ENCODE measurements around the gene FRMD4A.
"Not testable (repeated sequence)": the region's sequence is repeated elsewhere in the genome, so short reads cannot be mapped to it uniquely, and the experiment has no call there.

Gene FRMD4A

GRCh38 chr10:13930120-13930519 lies 400.6 kb downstream of the FRMD4A start:
- DNase-seq: peak; percentile 21

GRCh38 chr10:13928451-13928850 lies 402.3 kb downstream of the FRMD4A start:
- no peak for DNase-seq

GRCh38 chr10:13925971-13926780 lies 404.5 kb downstream of the FRMD4A start:
- DNase-seq: no peak

GRCh38 chr10:13924040-13924725 lies 406.5 kb downstream of the FRMD4A start:
- DNase-seq: no peak

GRCh38 chr10:13922586-13922985 lies 408.1 kb downstream of the FRMD4A start:
- DNase-seq: no peak

GRCh38 chr10:13921941-13922340 lies 408.8 kb downstream of the FRMD4A start:
- no peak for DNase-seq

- not testable (repeated sequence) for DNase-seq
Observed at GRCh38 chr10:13921131-13921530, 409.6 kb downstream of the FRMD4A start.

- DNase-seq: no peak
Observed at GRCh38 chr10:13920465-13920864, 410.3 kb downstream of the FRMD4A start.

- DNase-seq: no peak
Observed at GRCh38 chr10:13920031-13920430, 410.7 kb downstream of the FRMD4A start.

- DNase-seq: no peak
Observed at GRCh38 chr10:13917791-13918190, 412.9 kb downstream of the FRMD4A start.

GRCh38 chr10:13916384-13916947 lies 414.3 kb downstream of the FRMD4A start:
- DNase-seq: no peak

GRCh38 chr10:13915710-13916109 lies 415.0 kb downstream of the FRMD4A start:
- no peak for DNase-seq

GRCh38 chr10:13913897-13914296 lies 416.8 kb downstream of the FRMD4A start:
- DNase-seq: no peak

GRCh38 chr10:13911821-13912520 lies 418.8 kb downstream of the FRMD4A start:
- no peak for DNase-seq

- DNase-seq: no peak
Observed at GRCh38 chr10:13909516-13910258, 421.0 kb downstream of the FRMD4A start.

- DNase-seq: no peak
Observed at GRCh38 chr10:13908475-13908874, 422.2 kb downstream of the FRMD4A start.

GRCh38 chr10:13907570-13907969 lies 423.2 kb downstream of the FRMD4A start:
- DNase-seq: no peak

- DNase-seq: no peak
Observed at GRCh38 chr10:13905281-13905680, 425.4 kb downstream of the FRMD4A start.

GRCh38 chr10:13904064-13904463 lies 426.7 kb downstream of the FRMD4A start:
- DNase-seq: no peak

- no peak for DNase-seq
Observed at GRCh38 chr10:13902868-13903587, 427.7 kb downstream of the FRMD4A start.

GRCh38 chr10:13899941-13900340 lies 430.8 kb downstream of the FRMD4A start:
- no peak for DNase-seq

- not testable (repeated sequence) for DNase-seq
Observed at GRCh38 chr10:13896146-13896545, 434.6 kb downstream of the FRMD4A start.

All from activated CD4-positive, alpha-beta T cell treated with anti-CD3 and anti-CD28 coated beads, Interleukin-2, amount 50 U/mL, for 1 hour (primary cell).